GM18868 (cell line): Measurements from ENCODE around the gene CHST11.
"Not testable (repeated sequence)": the region's sequence is repeated elsewhere in the genome, so short reads cannot be mapped to it uniquely, and the experiment has no call there.

Source experiments
- ATAC-seq: cut with Tn5 transposase; IDR thresholded peaks from one replicate; pipeline ENCODE4 v1.9.1; 2021; ENCODE audit warnings: mild to moderate bottlenecking, moderate library complexity; ENCODE audit not compliant: unreplicated experiment

Gene CHST11

GRCh38 chr12:104727726-104728465 lies 271.1 kb downstream of the CHST11 start:
- ATAC-seq, result no peak

GRCh38 chr12:104729091-104729490 lies 272.3 kb downstream of the CHST11 start:
- no peak for ATAC-seq

GRCh38 chr12:104729610-104730446 lies 273.1 kb downstream of the CHST11 start:
- no peak for ATAC-seq

- no peak for ATAC-seq
Measured at GRCh38 chr12:104730763-104731162, 274.0 kb downstream of the CHST11 start.

GRCh38 chr12:104733717-104734175 lies 277.0 kb downstream of the CHST11 start:
- ATAC-seq, result peak; percentile 59

GRCh38 chr12:104734541-104735095 lies 277.9 kb downstream of the CHST11 start:
- ATAC-seq, result no peak

- no peak for ATAC-seq
Measured at GRCh38 chr12:104735801-104736200, 279.1 kb downstream of the CHST11 start.

GRCh38 chr12:104736307-104736706 lies 279.6 kb downstream of the CHST11 start:
- no peak for ATAC-seq

GRCh38 chr12:104737113-104737512 lies 280.4 kb downstream of the CHST11 start:
- no peak for ATAC-seq

- ATAC-seq, result no peak
Measured at GRCh38 chr12:104737791-104738301, 281.1 kb downstream of the CHST11 start.

- ATAC-seq, result no peak
Measured at GRCh38 chr12:104738331-104738730, 281.6 kb downstream of the CHST11 start.

- ATAC-seq, result no peak
Measured at GRCh38 chr12:104738776-104739642, 282.3 kb downstream of the CHST11 start.

- ATAC-seq, result peak; percentile 90
Measured at GRCh38 chr12:104740668-104741067, 283.9 kb downstream of the CHST11 start.

- peak; percentile 32 for ATAC-seq
Measured at GRCh38 chr12:104741077-104741476, 284.3 kb downstream of the CHST11 start.

GRCh38 chr12:104741497-104742367 lies 285.0 kb downstream of the CHST11 start:
- no peak for ATAC-seq

- ATAC-seq, result no peak
Measured at GRCh38 chr12:104742551-104743201, 285.9 kb downstream of the CHST11 start.

GRCh38 chr12:104743202-104743580 lies 286.4 kb downstream of the CHST11 start:
- ATAC-seq, result no peak

GRCh38 chr12:104743753-104744548 lies 287.2 kb downstream of the CHST11 start:
- ATAC-seq, result not testable (repeated sequence)
